Smooth muscle cell of the brain vasculature (primary cell): ENCODE measurements around the gene CADPS2.

ENCODE experiments used
- DNase-seq: peaks from one replicate; pipeline ENCODE4 v3.0.0-alpha.2; 2012; ENCODE audit warnings: low read depth, low spot score

Gene CADPS2

DNA sequence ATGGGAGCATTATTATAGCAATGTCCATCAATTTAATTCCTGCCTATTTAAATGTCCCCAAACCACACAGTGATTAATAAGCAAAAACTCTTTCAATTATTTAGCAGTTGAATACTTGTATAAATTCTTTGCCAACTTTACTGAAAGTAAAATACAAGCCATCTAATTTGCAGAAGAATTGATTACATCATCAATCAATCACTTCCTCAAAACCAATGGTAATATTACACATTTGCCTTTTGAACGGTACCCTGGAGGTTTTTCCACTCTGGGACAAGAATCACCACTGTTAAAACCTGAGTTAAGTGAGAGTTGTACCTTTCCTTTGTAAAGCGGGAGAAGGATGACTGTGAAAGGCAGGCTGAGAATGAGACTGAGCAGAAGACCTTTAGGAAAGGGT lies 280.3 kb downstream of the CADPS2 start:
- no peak for DNase-seq

DNA sequence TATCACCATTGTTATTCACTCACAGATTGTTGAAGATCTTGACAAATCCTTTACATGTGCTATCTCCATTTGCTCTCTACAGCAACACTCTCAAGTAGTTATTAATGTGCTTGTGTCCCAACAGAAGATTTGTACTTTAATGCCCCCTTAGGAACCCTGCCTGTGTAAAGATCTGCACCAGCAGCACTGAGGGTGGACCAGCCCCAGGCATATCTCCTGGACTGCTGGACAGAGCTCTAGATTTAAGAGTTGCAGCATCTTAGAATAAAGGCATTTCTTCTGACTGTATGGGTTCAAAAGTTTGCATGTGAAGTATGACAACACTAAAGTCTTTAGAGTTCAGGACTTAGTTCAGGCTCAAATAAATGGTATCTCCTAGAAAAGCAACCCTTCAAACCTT lies 282.0 kb downstream of the CADPS2 start:
- no peak for DNase-seq

DNA sequence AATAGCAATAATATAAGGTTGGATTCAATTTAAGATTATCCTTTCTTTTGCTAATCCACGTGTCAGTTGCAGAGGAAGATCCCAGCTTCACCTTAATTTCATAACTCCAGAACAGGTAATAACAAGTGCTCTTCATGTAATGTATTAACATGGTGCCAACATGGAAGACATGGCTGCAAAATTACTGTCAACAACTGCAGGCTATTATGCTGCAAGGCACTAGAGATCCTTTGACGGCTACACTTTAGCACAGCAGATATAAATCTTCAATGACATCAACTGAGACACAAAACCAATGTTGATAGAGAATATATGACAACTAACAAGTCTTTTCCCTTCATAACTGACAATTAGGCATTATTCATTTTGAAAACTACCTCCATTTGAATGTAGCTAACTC lies 283.5 kb downstream of the CADPS2 start:
- no peak for DNase-seq

DNA sequence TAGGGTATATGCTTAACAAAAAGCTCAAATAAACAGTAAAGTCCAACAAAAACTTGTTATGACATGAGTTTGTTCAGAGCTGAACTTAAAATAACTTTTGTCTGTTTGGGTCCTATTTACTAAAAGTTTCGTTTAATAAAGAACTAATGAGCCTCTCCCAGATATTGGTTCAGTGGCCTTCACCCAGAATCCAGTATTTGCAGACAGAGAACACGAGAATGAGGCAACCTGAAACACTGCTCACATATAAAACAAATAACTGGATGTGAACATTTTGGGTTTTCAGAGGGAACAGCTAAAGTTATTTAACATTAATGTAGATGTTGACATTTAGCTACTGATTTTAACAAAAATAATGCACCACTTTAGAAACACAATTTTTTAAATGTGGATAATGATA lies 285.6 kb downstream of the CADPS2 start:
- no peak for DNase-seq

DNA sequence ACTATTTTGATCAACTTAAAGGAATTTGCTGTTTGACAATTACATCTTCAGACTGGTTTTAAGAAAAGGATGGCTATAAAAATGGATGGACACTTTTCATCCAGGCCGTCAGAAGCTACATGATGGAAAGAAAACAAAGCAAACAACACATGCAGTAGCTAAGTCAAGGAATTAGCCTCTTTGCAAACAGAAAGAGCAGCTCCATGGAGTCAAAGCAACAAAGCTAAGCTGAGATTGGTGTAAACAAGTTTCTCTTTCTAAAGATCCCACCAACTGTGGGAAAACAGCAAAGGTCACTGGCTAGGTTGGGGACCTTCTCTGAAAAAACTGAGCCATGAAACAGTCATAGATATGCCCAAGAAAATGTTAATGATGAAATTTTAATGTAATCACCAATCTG lies 286.2 kb downstream of the CADPS2 start:
- no peak for DNase-seq

DNA sequence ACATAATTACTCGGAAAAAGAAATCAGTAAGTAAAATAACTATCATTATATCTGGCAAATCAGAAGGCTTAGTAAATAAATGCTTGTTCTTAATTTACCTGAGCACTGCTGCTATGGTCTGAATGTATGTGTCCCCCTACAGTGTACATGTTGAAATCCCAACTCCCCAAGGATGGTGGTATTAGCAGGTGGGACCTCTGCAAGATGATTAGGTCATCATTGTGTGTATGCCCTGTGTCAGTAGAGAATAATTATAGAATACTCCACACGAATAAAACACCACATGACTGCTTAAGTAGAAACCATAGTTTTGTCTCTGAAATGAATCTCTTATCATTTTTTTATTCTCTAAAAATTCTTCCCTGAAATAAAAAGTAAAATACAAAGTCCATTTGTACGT lies 289.0 kb downstream of the CADPS2 start:
- DNase-seq: no peak

DNA sequence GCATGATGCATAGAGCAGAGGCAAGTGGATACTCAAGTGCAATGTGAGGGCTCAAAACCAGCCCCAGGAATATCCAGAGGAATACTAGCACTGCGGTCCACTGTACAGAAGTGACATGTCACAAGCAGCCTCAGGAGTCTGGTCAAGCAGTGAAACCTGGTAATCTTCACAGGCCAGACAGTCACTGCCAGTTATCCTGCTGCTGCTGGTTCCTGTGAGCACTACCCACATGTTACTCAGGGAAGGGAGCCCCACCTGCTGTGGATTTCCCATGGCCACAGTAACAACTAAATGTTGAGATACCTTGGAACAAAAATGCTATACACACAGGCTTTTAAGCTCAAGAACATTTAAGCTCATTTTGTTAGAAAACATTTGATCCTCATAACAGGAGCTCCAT lies 290.4 kb downstream of the CADPS2 start:
- DNase-seq: no peak

DNA sequence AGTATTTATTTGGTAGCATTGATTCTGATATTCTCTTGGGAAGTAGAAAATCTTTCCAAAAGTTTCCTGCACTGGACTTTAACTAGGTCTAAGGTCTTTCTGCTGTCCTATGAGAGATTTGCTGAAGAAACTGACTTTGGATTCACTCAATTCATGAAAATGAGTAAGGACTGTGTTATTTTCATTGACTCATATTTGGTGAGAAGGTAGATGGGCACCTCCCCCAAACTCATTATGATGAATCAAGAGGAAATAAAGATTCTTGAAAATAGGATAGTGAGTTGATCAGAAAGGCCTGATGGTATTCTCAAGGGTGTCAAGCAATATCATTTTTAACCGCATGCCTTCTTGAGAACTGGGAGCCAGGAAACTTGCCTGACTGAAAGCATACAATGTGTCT lies 297.6 kb downstream of the CADPS2 start:
- DNase-seq: no peak

DNA sequence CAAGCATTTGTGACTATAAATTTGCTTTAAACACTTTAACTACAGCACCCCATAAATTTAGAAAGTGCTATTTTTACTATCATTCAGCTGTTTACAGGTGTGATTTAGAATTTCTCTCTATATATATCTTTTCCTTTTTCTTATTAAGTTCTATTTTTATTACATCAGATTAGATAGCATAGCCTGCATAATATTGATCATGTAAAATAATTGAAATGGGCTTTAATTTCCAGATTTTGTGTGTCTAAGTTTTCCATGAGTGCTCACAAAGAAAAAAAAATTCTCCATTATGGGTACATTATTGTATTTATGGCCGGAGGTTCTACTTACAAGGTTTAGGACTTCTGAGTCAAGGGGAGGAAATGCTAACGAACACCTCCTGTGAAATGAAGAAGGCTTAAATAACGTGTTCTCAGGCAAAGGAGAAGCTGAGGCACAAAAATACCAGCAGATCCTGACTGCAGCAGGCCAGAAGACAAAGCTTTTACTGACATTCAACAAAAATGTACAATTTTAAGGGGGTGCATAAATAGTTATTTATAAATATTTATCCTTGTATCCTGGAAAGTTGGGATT lies 301.5 kb downstream of the CADPS2 start:
- DNase-seq: no peak

DNA sequence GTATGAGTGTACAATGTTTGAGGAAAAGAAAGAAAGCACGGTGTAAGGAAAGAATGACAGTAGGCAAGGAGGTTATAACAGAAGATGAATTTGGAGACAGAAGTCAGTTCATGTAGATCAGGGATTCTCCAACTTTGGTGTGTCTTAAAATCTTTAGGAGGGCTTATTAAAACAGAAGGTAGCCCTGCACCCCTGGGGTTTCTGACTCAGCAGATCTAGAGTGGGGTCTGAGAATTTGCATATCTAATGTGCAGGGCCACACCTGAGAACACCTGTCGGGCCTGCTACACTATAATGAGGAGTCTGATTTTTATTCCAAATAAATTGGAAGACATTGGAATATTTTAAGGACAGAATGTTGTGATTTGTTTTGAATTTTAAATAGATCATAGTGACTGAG lies 307.9 kb downstream of the CADPS2 start:
- DNase-seq: no peak

DNA sequence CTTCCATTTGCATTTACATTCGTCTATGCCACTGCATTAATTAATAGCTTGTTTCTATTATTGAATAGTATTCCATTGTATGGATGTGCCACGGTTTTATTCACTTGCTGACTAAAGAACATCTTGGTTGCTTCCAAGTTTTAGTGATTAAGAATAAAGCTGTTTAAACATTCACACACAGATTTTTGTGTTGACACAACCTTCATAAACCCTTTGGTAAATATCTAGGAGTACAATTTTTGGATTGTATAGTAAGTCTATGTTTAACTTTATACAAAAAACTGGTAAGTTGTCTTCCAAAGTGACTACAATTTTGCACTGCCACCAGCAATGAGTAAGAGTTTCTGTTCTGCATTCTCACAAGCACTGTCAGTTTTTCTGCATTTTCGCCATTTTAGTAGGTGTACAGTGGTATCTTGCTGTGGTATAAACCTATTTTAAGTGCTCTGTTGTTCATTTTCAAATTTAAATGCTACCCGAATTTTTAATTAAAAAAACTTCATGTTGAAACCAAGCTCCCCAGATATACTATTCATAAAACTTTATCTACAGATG lies 308.7 kb downstream of the CADPS2 start:
- no peak for DNase-seq

DNA sequence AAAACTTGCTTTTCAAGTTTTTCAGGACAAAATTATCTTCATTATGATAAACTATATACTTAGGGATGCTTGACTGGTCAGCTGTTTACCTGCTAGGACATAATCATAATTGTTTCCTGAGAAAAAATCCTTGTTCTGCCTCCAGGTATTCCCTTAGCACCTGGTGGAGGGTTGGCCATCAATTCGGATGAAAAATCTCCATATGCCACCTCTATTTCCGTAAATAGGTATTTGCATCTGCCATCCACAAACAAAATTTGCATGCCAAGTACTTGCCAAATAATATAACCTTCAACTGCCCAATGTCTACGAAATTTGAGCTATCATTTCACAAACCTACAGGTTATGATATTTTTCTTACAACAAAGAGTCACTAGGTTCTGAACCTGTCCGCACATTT lies 313.6 kb downstream of the CADPS2 start:
- no peak for DNase-seq

DNA sequence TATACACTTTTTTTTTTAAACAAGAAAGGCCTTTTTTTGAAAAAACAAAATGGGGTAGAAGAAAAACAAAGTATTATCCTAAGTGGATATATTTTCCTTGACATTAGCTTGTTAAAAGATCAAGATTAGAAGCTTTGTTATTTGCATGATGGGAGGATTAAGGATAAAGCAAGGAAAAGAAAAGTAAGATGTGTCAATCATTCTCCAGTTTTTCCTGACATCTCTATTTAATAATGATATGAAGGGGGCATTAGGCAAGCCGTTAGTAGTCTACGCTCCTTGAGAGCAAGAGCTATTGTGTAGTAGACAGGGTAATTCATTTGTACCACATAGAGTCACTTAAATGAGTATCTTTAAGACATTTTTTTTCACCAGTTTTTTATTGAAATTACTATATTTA lies 324.9 kb downstream of the CADPS2 start:
- no peak for DNase-seq

DNA sequence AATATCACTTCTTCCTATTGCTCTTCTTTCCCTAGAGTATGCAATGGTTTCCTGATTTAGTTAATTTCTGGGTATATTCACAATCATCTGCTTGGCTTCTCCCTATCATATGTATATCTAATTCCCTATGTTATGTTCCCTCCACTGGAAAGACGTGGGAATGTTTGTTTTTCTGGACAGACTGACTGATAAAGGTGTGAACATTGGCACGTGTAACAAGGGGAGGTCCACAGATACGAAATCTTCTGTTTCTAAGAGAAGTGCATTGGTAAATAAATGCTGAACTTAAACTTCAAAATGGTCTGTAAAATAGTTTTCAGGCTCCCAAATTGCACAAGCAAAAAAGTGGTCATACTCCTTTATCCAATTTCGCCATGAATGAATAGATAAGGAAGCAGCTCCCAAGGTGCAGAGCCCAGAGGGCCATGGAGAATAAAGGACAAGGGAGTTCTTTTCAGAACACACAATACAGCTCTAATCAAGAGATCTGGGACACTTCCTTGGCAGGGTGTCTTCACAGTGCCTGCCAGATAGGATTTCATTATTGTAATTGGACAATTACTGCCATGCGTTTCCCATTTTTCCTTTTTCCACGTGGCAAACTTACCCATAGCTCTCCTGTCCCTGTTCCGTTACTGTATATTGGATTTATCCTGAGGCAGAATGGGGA lies 329.3 kb downstream of the CADPS2 start:
- no peak for DNase-seq

DNA sequence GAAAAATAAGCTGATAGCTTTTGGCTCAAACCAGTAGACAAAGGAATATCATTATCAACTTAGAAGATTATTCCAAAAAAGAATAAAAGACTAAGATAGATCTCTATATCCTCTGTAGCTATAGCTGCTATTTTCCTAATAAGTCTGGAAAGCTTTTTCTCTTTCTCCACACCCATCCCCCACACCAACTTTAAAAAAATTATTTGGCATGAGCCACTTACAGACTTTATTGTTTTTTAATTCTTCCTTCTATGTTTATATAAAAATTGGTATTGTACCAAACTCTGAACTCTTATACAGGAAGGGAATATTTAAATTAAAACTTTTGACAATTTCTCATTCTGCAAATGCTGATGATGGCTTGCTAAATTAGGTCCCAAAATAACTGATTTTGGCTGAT lies 330.0 kb downstream of the CADPS2 start:
- no peak for DNase-seq

DNA sequence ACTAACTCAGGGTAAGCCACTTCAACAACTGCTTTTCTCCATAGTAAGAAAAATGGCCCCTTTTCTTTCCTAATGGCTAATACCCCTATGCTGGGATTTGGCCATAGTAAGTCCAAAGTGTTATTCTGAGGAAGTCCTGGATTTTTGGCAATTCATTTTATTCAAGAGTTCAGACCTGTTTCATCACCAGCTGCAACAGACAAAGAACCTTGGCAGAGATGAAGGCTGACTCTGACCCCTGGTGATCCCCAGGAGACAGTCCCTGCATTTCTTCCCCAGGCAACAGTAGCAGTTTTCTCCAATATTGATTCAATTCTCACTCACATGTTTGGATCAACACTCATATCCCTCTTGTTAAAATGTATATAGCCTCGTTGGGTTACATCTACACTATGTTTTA lies 332.5 kb downstream of the CADPS2 start:
- DNase-seq: no peak

DNA sequence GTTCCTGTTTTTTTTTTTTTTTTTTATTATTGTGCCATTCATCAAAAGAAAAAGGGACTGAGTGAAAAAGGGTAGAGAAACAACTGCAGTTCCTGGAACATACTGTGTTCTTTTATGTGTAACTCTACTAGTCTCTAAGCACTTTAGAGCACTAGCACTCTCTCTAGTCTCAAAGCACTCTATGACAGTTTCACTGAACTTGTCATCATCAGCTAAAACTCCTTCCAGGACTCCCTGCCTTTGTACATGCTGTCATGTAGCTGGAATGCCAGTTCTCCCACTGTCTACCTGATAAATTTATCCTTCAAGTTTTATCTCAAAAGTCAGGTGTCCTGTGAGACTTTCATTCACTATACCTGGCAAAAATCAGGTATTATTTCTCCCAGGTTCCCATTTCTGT lies 333.5 kb downstream of the CADPS2 start:
- DNase-seq: no peak

DNA sequence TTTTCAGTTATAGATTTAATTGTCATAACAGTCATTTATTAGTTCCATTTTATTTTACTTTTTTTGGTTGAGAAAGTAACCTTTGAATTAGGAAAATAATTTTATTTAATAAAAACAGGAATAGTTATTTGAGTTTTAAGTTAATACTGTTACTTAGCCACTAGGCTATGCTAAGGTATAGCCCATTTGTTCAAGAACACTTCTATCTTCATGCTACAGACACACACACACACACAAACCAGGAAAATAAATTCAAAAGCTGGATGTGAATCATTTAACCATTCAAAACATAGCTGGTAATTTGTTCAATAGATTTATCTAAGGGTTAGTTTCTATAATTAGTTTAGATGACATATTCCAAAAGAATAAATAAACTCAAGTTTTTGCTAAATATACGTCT lies 335.7 kb downstream of the CADPS2 start:
- no peak for DNase-seq

DNA sequence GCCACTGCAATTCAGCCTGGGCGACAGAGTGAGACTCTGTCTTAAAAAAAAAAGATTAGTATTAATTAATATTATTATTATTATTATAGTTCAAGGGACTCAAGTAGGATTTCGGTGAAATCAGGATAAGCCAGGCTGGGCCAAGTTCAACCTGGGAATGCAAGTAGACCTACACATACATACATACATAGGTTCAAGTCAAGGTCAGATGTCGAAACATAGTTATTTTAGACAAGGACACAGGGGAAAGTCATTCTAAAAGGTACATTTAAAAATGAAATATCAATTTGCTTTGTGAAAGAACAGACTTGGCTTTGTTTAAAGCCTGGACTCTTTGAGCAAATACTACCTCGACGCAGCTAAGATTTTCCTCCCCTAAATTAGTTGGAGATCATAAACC lies 336.7 kb downstream of the CADPS2 start:
- no peak for DNase-seq

DNA sequence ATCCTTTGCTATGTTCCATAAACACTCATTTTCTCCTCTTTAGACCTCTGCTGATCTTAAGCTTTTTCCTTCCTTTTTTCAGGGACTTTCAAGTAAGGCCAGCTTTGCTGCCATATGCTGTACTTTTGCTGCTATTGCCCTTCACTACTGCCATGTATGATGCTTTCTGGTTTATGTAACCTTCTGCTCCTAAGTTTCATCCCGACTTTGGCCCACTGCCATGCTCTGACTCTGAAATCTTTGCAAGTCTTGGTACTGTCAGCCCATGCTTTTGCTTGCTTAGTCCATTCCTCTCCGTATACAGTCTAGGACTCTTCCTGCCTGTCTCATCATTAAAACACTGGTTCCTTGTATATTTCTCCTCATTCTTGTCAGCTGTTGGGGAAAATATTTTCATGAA lies 339.8 kb downstream of the CADPS2 start:
- DNase-seq: no peak

DNA sequence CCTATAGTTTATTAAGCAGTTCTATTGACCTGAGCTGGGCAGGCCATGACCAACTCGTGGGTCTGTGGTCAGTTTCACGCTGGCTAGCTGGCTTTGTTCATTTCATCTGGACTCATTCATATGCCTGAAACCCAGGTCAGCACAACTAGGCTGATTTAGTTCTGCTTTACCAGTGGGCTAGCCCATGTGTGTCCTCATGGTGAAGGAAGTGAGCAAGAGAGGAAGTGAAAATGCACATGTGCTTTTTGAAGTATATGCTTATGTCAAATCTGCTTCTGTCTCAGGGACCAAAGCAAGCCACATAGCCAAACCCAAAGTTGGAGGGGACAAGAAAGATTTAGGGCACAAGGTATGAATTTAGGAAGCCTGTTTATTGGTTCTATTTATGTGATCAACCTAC lies 341.8 kb downstream of the CADPS2 start:
- DNase-seq: no peak

DNA sequence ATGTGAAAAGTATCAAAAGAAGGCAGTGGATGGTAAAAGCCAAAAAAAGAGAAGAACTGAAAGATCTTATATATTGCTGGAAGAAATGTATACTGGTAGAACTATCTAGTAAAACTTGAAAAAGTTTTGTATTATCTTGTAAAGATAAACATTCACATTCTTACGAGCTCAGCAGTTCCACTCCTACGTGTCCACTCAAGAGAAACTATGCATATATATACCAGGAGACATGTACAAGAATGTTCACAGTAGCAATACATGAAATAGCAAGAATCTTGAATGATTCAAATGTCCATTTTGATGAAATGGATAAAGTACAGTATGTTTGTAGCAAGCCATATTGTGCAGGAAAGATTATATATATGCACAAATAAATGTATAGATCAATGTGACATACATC lies 342.4 kb downstream of the CADPS2 start:
- no peak for DNase-seq

DNA sequence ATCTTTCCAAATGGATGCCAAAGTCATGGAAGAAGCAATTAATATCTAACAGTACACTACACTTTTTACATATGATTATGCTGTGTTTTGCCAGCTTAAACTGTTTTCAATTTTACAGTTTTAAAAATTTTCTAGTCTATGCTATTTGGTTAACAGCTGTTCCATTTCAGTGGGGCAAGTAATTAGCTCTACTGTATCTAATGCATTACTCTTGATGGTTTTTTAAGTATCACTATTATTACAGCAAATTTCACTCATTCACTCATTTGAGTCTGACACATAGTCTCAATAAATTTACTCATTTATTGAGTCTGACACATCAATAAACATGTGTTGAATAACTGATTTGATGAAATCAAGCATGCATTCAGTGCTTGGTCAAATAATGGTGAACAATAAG lies 343.1 kb downstream of the CADPS2 start:
- DNase-seq: no peak

DNA sequence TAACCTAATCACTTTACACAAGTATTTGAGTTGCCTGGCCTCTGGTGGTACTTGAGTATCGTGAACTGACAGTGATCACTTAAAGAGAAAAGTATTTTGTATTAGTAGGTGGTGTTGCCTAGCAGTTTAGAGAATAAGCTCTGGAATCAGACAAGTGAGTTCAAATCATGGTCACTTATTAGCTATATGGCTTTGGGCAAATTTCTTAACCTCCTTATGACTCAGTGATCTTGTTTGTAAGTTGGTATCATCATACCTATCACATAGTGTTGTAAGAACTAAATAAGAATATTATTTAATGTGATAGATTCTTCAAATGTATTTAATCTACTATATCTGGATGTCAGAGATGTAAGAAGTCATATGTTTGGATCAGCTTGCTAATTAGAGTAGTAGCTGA lies 351.2 kb downstream of the CADPS2 start:
- no peak for DNase-seq
